HCT116 (cell line): ENCODE data around the gene FRMD8.

ENCODE experiments used
- CEBPB ChIP-seq: IDR thresholded peaks from 2 replicates; pipeline ENCODE4 v1.6.1; 2012; ENCODE audit warnings: low read depth
- CTCF ChIP-seq, 3 experiments: fragments of 200-600 bp in 1 of 3; sonication (generic) in 1 of 3; IDR thresholded peaks in 2 of 3; conservative IDR thresholded peaks in 1 of 3; 2 replicates each; pipeline ENCODE4 v1.5.1; 2012 to 2017; ENCODE audit warnings: low read depth in 2 of 3, low read length in 2 of 3, antibody characterized with exemption in 1 of 3, borderline replicate concordance in 1 of 3, control low read depth in 1 of 3, mild to moderate bottlenecking in 1 of 3, mixed read lengths in 1 of 3, mixed run types in 1 of 3, moderate library complexity in 1 of 3; ENCODE audit not compliant: insufficient read depth in 1 of 3
- EZH2 ChIP-seq: fragments of 200-600 bp; sonication (generic); IDR thresholded peaks from 2 replicates; pipeline ENCODE4 v1.6.1; 2017; ENCODE audit warnings: antibody characterized with exemption, mixed run types
- EZH2phosphoT487 ChIP-seq: fragments of 200-600 bp; IDR thresholded peaks from 2 replicates; pipeline ENCODE4 v1.6.1; 2018; ENCODE audit warnings: antibody characterized with exemption, borderline replicate concordance
- JUND ChIP-seq: IDR thresholded peaks from 2 replicates; pipeline ENCODE4 v1.6.1; 2012
- MAX ChIP-seq: IDR thresholded peaks from 2 replicates; pipeline ENCODE4 v1.6.1; 2012
- POLR2A ChIP-seq: IDR thresholded peaks from 2 replicates; pipeline ENCODE4 v1.7.0; 2011; ENCODE audit warnings: borderline replicate concordance; ENCODE audit not compliant: insufficient read depth, insufficient read length; ENCODE audit errors: extremely low read depth
- POLR2AphosphoS5 ChIP-seq: IDR thresholded peaks from 2 replicates; pipeline ENCODE4 v1.6.1; 2011; ENCODE audit warnings: mild to moderate bottlenecking, low read depth, low read length, moderate library complexity
- RAD21 ChIP-seq: IDR thresholded peaks from 2 replicates; pipeline ENCODE4 v1.6.1; 2012; ENCODE audit warnings: low read depth, mild to moderate bottlenecking
- SP1 ChIP-seq: IDR thresholded peaks from 2 replicates; pipeline ENCODE4 v1.6.1; 2012; ENCODE audit warnings: low read depth
- SRF ChIP-seq: IDR thresholded peaks from 2 replicates; pipeline ENCODE4 v1.6.1; 2012; ENCODE audit warnings: low read depth
- TCF7L2 ChIP-seq: IDR thresholded peaks from 2 replicates; pipeline ENCODE4 v1.7.0; 2011; ENCODE audit warnings: borderline replicate concordance, inconsistent platforms; ENCODE audit not compliant: insufficient read depth, insufficient read length; ENCODE audit errors: extremely low read depth
- ZBTB33 ChIP-seq: IDR thresholded peaks from 2 replicates; pipeline ENCODE4 v1.6.1; 2011; ENCODE audit warnings: mild to moderate bottlenecking, low read length, moderate library complexity; ENCODE audit not compliant: insufficient replicate concordance; ENCODE audit errors: extremely low read depth

- no peak for TF ChIP-seq CTCF (IDR thresholded peaks at IDR 0.05 in 2 of 3, conservative IDR thresholded peaks at IDR 0.05 in 1 of 3; ENCODE audit: borderline replicate concordance in 1 of 3, insufficient read depth in 1 of 3, low read depth in 2 of 3, low read length in 2 of 3)
- no peak for TF ChIP-seq TCF7L2
- TF ChIP-seq CEBPB: no peak
- TF ChIP-seq POLR2A: no peak
- no peak for TF ChIP-seq ZBTB33
- no peak for TF ChIP-seq POLR2AphosphoS5
- no peak for TF ChIP-seq RAD21
- TF ChIP-seq MAX: no peak
- no peak for TF ChIP-seq EZH2
- TF ChIP-seq JUND: no peak
- TF ChIP-seq SRF: no peak
- no peak for TF ChIP-seq EZH2phosphoT487
- TF ChIP-seq SP1: no peak
Measured at GRCh38 chr11:65437436-65438227, 51.2 kb downstream of the FRMD8 start.
